H1 (cell line): ENCODE data around the gene BTRC.

Experiments
- CBX8 ChIP-seq: fragments of 300-800, 300-1000 bp; sonication (generic); IDR thresholded peaks from 2 replicates; pipeline ENCODE4 v1.7.1; 2016; ENCODE audit warnings: low read depth, low read length, borderline replicate concordance
- CHD7 ChIP-seq: fragments of 300-600 bp; sonication (generic); IDR thresholded peaks from 2 replicates; pipeline ENCODE4 v1.7.1; 2012; ENCODE audit warnings: low read length, moderate library complexity, mild to moderate bottlenecking, inconsistent platforms; ENCODE audit not compliant: insufficient replicate concordance
- CTCF ChIP-seq, 3 experiments: IDR thresholded peaks; 1 replicate in 2 of 3; 2 replicates in 1 of 3; pipeline versions ENCODE4 v1.5.1 to v1.6.1; 2011; ENCODE audit warnings: low read length in 3 of 3, mild to moderate bottlenecking in 3 of 3, inconsistent platforms in 2 of 3, low read depth in 1 of 3, moderate library complexity in 1 of 3; ENCODE audit not compliant: insufficient read depth in 1 of 3; ENCODE audit errors: control extremely low read depth in 1 of 3
- JUN ChIP-seq: IDR thresholded peaks from 2 replicates; pipeline ENCODE4 v1.6.1; 2011; ENCODE audit warnings: low read depth, mild to moderate bottlenecking, improper control_type of control experiment, low read length
- POLR2A ChIP-seq, 2 experiments: IDR thresholded peaks; 1 replicate in 1 of 2; 2 replicates in 1 of 2; pipeline ENCODE4 v1.6.1; 2011; ENCODE audit warnings: low read depth in 2 of 2, low read length in 2 of 2, mild to moderate bottlenecking in 2 of 2; ENCODE audit errors: control extremely low read depth in 1 of 2

GRCh38 chr10:101464599-101464998, 110.6 kb downstream of the BTRC start:
- TF ChIP-seq CTCF (IDR thresholded peaks at IDR 0.05; ENCODE audit: control extremely low read depth in 1 of 3, insufficient read depth in 1 of 3, low read depth in 1 of 3, low read length in 3 of 3), result no peak
- no peak for TF ChIP-seq CHD7
- TF ChIP-seq POLR2A (IDR thresholded peaks at IDR 0.05; ENCODE audit: control extremely low read depth in 1 of 2, low read depth in 2 of 2, low read length in 2 of 2), result no peak
- no peak for TF ChIP-seq JUN
- no peak for TF ChIP-seq CBX8
